T-helper 1 cell treated with Interleukin-12 subunit alpha and Interleukin-12 subunit beta and Interleukin-4 antibody, amounts not matched to agents 30 ng/mL and 1 ng/mL, for 36 hours (primary cell): Measurements from ENCODE around the gene SPRR4. TPM values are rescaled to one million over a fixed set of nuclear protein-coding genes. Genes with fewer than 3 reads are reported as not detected.
"Not testable (repeated sequence)": the region's sequence is repeated elsewhere in the genome, so short reads cannot be mapped to it uniquely, and the experiment has no call there.

ENCODE experiments used
- intact Hi-C: fragments of 100-400 bp; cut with micrococcal nuclease; formaldehyde crosslinking; loops from one replicate; pipeline ENCODE4 v1.15.1; 2024
- total RNA-seq: library from RNA; stranded (reverse); gene quantifications from 2 replicates; pipeline ENCODE4 v1.2.3, GENCODE V29; 2022

The SPRR4 gene
- total RNA-seq, 1 donor from 2014 or later = not detected

DNA sequence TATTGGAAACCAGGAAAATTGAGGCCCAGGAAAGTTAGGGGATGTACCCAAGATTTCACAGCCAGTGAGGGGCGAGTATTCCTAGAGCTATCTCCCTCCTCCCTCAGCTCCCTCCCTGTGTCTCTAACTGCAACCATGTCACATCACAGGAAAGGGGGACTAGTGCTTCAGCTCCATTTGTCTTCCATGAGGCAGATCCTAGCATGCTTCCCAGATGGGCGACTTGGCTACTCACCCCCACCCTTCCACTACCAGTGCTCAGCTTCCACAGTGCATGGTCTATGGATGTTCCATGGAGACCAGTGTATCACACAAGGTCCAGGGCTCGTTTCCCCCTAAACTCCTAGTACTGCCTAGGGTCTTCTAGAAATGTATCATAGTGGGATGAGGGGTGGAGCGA lies 4.6 kb upstream of the SPRR4 start:
- intact Hi-C loops = no loop called here

DNA sequence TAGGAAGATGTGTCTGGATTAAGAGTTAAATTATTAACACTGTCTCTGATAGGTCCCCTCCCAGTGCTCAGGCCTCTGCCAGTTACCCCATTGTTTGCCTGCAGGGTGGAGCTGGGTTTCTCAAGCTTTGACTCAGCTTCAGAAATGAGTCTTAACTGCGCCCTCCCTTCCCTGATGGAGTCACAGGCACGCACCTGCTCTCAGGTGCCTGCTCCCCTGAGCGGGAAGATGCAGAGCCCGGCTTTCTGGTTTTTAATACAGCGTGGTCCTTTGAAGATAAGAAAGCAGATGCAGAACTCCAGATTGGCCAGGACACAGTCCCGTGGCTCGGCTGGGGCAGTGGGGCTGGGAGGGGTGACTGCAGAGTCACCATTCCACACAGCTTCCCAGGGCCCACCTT lies 3.2 kb upstream of the SPRR4 start:
- intact Hi-C loops = no loop called here

DNA sequence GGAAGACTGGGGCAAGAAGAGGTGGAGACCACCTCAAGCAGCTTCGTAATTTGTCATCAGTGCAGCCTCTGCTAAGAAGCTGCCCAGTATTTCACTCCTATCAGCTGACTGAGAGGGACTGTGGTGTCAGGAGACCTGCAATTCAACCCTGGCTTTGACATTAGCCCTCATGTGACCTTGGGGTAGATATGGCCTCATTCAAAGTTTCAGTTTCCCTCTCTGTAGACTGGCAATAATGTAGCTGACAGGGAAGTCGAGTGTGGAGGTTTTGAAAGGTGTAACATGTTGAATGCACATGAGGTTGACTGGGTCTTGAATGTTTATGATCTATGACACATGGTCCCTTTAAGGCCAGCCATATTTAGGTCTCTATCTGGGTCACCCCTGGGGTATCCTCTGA lies 2.2 kb upstream of the SPRR4 start:
- intact Hi-C loops = no loop called here

DNA sequence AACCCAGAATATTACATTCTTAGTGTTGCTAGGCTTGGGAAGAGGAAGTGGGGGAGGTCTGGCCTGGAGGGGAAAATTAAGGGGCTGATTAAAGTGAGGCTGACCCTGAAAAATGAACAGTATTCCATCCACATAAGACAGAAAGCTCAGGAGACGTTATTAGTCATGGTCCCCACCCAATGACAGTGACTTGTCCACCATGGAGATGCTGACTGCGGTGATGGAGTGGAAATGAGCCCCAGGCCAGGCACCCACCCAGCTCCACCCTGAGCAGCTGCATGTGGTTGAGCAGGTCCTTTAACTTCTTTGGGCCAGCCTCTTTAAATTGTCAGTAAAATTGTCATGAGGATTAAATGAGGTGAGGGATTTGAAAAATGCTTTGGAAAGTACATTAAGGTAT lies 1.4 kb upstream of the SPRR4 start:
- intact Hi-C loops = no loop called here

DNA sequence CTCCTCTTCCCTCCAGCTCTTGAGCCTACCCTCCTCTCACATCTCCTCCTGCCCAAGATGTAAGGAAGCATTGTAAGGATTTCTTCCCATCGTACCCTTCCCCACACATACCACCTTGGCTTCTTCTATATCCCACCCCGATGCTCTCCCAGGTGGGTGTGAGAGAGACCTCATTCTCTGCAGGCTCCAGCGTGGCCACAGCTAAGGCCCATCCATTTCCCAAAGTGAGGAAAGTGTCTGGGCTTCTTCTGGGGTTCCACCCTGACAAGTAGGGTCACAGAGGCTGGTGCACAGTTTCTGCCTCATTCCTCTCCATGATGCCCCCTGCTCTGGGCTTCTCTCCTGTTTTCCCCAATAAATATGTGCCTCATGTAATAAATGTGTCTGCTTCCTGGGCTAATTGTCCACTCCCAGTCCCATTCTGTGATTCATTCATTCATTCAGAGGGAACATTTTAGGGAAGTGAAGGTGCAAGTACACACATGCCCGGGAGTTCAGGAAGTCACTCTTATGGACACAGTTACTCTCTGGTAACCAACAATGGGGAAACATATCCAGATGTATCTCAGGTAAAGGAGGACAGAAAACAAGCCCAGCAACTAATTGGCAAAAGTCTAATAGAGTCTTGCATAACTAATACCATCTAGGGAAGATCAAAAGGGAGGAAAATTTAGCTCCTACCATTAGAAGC lies 1.9 kb downstream of the SPRR4 start:
- intact Hi-C loops = no loop called here

DNA sequence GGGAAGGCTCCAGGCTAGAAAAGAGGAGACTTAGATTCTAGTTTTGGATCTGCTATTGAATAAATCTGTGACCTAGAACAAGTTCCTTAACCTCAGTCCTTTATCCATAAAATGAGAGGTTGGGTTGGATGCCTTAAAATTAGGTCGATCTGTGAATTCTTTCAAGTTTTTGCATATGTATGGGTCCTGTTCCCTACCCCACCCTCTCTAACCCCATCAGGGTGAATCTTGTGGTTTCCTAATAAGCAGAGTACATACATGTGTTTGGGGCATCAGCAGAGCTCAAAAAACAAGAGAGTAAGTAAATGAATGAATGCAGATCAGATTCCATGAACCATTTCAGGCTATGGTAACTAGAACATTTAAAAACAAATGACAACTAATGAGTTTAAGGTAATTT lies 6.2 kb downstream of the SPRR4 start:
- intact Hi-C loops = no loop called here

DNA sequence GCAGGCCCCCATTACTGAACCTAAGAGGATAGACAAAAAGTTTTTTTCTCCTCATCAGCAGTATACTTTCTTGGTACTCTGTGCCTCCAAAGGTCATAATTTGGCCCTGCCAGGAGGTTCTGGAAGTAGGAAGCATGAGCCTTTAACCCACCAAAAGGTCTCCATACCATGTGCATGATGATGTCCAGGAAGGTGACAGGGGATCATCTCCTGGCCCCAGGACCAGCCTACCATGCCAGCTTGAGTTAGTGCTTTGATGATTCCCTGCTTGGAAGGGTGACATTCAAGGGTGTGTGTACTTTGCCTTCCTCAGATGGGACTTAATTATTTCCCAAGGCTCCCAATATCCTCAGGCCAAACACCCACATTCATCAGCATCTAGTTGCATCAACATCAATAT lies 7.2 kb downstream of the SPRR4 start:
- intact Hi-C loops = no loop called here

DNA sequence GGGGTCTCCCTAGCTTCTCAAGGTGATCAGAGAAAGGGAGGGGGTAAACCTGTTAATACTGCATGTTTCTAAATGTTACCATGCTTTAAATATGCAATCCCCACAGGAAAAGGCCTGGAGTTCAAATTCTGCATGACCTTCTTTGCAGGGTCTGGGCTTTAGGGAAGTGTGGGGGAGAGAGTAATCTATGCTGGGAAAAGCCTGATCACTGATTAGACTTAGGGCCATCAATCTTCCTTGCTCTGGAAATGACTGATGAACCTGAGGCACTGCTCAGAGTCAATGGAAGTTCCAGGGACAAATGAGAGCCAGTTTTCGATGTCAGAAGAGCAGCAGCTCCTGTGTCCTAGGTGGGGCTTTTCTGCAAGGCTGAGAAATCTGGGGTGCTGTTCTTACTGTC lies 10.2 kb downstream of the SPRR4 start:
- intact Hi-C loops = no loop called here

DNA sequence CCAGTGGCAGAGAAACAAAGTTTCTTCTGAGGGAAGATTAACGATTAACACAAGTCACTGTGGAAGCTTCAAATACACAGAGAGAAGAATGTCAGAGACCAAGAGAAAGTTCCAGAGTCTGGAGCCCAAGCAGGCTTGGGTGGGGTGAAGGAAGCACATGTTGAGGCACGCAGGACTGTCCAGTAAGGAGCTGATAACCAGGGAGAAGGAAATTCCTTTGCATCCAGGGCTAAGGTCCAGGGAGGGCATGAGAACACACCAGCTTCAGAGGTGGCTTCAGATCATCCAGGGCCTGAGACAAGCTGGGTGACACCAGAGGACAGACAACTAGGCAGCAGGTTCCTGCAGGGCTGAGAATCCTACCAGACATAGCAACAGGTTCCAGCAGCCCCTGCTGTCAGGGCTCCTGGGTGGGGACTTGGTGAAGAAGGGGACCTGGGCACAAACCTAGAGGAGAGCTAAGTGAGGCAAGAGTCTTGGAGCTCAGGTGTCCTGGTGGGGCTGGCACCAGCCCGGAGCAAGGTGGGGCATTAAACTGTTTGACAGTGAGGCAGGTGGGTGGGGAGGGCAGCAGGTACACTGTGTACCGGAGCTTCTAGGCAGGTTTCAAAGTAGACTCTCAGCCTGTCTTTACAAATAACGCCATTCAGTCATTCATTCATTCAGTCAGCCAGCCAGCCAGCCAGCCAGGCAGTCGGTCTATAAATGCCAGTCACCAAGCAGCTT lies 10.9 kb downstream of the SPRR4 start:
- intact Hi-C loops = no loop called here

DNA sequence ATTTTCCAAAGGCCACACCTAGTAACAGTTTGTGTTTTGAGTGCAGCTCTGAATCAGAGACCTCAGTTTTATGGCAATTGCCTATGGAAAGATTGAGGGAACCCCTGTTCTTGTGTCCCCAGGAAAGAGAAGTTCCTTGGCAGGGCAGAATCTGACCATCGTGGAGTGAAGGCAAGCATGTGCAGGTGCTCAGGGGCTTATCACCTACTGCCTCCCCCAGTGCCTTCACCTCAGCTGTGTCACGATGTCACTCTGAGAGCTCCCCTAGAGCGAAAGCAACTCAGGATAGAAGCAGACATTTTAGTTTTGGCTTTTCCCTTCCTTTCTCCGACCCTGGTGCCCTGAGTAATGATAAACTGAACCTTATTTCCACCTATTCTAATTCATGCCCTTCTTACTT lies 11.6 kb downstream of the SPRR4 start:
- intact Hi-C loops = no loop called here

DNA sequence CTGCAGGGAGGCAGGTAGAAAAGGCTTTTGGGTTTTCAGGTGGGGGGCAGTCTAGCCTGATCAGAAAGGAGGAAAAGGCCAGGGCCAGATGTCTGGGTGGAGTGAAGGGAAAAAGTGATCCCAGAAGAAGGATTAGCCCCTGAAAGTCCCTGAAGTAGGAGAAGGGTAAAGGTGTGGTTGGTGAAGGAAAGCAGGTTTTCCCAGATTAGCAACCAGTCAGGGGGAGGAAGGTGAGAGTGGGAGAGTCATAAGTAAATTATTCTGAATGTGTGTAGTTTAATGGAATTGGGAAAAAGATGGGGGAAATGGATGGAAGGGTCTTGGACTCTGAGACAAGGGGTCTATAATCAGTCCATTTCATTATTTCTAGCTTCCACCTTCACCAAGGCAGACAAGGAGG lies 12.8 kb downstream of the SPRR4 start:
- intact Hi-C loops = no loop called here

DNA sequence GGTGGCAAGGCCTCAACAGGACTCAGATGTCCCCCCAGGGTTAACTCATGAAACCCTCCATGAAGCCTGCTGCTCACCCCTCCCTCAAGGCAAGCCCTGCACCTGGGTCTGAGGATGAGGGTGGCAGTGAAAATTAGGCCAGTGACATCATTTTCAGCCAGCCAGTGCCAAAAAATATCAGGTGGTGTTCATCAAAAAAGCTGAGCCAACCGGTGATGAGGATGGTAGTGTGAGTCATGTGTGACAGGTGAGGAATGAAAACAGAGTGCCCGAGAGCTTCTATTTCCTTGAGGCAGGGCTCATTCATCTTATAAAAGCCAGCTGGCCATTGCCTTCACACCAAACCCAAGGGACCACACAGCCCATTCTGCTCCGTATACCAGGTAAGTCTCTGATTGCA lies 13.3 kb downstream of the SPRR4 start, which contains the start of gene SPRR1A:
SPRR1A (plus strand) TSS at position 339 of the 400 bp plus-strand sequence. CDS start 1,150 bp downstream, outside the sequence.
- intact Hi-C loops = no loop called here

DNA sequence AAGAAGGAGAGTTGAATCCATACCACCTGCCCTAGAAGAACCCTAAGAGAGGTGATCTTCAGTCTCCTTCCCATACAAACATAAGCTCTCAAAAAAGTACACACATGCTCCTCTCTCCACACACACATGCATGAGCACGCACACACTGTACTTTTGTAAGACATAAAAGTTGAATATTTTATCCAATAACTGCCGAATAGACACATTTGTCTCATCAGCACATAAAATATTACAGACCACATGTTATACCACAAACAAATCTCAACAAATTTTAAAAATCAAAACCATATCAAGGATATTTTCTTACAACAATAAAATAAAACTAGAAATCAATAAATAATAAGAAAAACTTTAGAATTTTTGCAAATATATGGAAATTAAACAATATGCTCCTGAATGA lies 16.1 kb downstream of the SPRR4 start:
- intact Hi-C loops = no loop called here

DNA sequence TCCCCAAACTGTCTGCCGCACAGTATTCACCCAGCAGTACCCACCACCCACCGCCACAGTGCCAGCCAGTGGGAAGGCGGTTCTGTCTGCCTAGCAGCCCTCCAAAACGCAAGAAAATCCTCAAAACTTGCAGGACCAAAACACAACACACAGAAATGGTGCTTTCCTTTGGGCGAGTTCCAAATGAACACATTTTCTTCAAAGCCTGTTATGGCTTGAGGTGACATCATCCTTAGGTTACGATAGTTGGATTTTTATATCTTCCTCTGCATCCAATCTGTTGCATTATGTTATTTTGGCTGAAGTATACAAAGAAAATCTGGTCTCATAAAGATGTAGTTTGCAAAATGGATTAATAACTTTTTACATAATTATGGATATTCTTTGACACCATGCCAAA lies 22.7 kb downstream of the SPRR4 start:
- intact Hi-C loops = no loop called here

DNA sequence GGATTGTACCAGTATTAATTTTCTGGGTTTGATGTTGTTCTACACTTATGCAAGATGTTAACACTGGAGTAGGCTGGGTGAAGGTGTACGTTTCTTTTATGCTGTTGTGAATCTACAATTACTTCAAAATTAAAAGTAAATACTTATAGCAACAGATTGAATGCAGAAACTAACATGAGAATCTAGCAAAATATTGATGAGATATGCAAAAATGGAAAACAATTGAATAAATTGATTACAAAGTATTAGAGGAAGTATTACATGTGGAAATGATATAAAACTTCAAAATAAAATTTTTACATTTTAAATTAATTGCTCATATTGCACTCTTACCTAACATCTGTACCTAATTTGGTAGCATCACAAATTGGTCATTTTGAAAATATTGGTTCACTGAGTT lies 25.4 kb downstream of the SPRR4 start:
- intact Hi-C loops = no loop called here

DNA sequence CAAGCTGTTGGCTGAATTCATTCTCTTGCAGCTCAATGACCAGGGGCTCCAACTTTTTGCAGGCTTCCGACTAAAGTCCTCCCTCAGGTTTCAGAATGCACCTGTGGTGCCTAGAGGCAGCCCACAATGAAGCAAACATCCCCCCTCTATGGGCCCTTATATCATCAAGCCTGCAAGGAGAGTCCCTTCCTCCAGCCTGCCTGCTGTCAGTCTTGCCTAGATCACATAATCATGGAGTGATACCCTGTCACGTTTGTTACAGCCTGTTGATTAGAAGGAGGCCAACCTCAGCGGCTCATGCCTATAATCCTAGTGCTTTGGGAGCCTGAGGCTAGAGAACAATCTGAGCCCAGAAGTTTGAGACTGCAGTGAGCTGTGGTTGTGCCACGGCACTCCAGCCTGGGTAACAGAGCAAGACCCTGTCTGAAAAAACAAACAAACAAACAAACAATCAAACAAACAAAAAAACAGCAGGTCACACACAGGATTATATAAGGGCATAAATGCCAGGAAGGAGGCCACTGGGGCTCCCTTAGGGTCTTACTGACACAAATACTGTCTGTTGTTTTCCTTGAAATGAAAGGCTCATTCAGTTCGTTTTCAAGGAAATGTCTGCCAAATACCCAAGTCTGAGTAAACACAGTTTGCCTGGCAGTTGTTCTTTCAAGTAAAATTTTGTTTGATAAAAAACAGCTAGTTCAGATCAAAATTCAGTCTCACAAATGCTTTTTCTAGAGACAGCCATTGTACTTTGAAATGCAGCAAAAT lies 26.4 kb downstream of the SPRR4 start:
- intact Hi-C loops = no loop called here

DNA sequence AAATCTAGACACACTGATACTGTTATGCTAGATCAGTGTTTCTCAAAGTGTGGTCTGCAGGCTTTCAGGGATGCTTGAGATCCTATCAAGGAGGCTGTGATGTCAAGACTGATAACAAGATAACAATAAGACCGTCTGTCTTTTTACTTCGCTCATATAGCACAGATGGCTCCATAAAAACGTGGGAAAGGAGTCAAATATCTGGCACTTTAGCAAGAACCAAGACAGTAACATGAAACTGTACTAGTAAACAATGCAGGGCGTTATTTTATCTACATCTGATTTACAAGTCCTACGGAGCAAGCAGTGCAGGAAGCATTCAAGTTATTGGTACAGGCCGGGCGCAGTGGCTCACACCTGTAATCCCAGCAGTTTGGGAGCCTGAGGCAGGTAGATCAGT lies 27.5 kb downstream of the SPRR4 start:
- intact Hi-C loops = no loop called here

DNA sequence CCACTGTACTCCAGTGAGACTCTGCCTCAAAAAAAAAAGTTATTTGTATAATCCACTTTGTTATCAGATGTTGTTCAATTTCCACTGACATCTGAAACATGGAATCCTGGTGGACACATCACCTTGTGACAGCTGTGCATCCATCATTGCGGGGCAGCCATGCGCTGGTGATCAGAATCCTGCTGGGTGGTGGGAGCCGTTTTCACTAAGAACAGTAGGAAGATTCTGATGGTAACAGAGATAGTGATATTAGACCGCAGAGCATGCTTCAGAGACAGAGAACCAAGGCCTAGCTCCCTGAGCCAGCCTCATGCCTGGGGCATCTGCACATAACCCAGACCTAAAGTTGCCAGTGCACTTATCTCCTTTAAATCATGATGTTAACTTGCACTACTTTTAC lies 28.0 kb downstream of the SPRR4 start:
- intact Hi-C loops = no loop called here

DNA sequence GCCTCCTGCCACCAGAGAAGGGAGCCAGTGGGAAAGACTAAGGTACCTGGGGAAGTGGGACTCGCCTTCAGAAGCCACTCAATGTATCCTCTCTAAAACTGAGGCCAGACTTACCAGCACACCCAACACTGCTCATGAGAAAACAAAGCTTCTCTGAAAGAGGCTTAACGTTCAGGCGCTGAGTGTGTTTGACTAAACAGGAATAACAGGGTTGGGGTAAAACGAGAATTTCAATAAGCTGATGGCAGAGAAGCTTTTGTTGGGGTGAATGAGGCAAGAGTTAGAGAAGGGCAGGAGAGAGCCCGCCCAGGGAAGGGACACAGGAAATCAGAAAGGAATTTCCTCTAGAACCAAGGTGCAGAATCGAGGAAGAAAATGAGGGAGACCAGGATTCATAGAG lies 29.4 kb downstream of the SPRR4 start:
- intact Hi-C loops = no loop called here

DNA sequence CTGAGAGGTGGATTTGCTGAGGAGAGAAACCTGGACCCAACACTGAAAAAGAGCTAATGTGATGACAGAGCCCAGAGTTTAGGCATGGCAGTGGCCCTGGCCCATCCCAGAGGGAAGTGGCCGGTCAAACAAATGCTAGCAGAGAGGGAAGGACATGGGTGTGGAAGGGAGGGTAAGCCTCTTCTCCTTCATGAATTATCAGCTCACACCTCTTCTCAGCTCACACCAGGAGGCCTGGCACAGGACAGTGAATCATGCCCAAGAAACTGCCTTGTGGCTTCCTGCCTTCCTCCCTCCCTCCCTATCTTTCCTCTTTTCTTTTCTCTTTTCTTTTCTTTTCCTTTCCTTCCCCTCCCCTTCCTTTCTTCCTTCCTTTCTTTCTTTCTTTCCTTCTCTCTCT lies 29.8 kb downstream of the SPRR4 start:
- intact Hi-C loops = no loop called here

DNA sequence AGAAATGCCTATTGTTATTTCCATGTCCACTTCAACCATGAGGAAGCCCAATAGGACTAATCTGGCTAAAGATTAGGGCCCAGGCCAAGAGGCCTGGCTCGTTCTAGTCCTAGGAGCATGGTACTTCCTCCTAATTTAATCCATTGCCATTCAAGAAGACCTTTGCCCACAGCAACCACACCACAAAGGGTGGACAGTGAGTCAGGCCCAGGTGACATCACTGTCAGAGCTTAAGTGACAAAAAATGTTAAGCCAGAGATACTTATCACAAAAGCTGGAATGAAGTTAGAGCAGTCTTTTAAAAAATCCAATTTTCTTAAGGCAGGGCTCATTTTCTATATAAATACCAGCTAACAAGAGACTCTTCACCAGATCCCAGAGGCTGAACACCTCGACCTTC lies 30.9 kb downstream of the SPRR4 start, which contains the start of gene SPRR3:
SPRR3 (plus strand) TSS at position 368 of the 400 bp plus-strand sequence. CDS start 1,272 bp downstream, outside the sequence.
- intact Hi-C loops = no loop called here

DNA sequence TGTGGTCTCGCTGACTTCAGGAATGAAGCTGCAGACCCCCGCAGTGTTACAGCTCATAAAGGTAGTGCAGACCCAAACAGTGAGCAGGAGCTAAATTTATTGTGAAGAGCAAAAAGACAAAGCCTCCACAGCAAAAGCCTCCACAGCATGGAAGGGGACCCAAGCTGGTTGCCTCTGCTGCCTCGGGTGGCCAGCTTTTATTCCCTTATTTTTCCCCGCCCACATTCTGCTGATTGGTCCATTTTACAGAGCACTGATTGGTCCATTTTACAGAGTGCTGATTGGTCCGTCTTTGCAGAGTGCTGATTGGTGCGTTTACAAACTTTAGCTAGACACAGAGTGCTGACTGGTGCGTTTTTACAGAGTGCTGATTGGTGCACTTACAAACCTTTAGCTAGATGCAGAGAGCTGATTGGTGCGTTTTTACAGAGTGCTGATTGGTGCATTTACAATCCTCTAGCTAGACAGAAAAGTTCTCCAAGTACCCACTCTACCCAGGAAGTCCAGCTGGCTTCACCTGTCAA lies 40.8 kb downstream of the SPRR4 start:
- intact Hi-C loops = not testable (repeated sequence)
